ENCODE results near the gene CCDC24. TPM values are rescaled to one million over a fixed set of nuclear protein-coding genes. Genes with fewer than 3 reads are reported as not detected.

The CCDC24 gene
- total and polyA plus RNA-seq, 4 donors, result 0.92 to 4.2 (median 2.3) TPM

GRCh38 chr1:43998000-43998378, 6.6 kb downstream of the CCDC24 start:
- WGBS, result 75% methylated on average over 11 of the region's 11 CpGs
- H3K9ac ChIP-seq (ENCODE audit: low read depth in 1 of 2, low read length in 2 of 2), result no peak overlapping the region
- no peak overlapping the region for H3K27ac ChIP-seq (ENCODE audit: low read depth in 1 of 2, low read length in 2 of 2)
- no peak for DNase-seq (ENCODE audit: low spot score)
- no peaks in the 10 kb centered on the region for H3K36me3 ChIP-seq (ENCODE audit: control insufficient read depth in 4 of 4, insufficient read depth in 3 of 4, low read depth in 1 of 4, low read length in 3 of 4)
- no peaks in the 10 kb centered on the region for H3K27me3 ChIP-seq (ENCODE audit: control insufficient read depth in 4 of 4, insufficient read depth in 4 of 4, low read length in 3 of 4)
- TF ChIP-seq MAX (IDR thresholded peaks at IDR 0.05), result no peak
- TF ChIP-seq YY1 (IDR thresholded peaks at IDR 0.05), result no peak
- TF ChIP-seq, protein P1, sequence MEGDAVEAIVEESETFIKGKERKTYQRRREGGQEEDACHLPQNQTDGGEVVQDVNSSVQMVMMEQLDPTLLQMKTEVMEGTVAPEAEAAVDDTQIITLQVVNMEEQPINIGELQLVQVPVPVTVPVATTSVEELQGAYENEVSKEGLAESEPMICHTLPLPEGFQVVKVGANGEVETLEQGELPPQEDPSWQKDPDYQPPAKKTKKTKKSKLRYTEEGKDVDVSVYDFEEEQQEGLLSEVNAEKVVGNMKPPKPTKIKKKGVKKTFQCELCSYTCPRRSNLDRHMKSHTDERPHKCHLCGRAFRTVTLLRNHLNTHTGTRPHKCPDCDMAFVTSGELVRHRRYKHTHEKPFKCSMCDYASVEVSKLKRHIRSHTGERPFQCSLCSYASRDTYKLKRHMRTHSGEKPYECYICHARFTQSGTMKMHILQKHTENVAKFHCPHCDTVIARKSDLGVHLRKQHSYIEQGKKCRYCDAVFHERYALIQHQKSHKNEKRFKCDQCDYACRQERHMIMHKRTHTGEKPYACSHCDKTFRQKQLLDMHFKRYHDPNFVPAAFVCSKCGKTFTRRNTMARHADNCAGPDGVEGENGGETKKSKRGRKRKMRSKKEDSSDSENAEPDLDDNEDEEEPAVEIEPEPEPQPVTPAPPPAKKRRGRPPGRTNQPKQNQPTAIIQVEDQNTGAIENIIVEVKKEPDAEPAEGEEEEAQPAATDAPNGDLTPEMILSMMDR (IDR thresholded peaks at IDR 0.05; ENCODE audit: low read depth, low read length, missing input control), result no peak
- no peak for TF ChIP-seq FOXA2 (IDR thresholded peaks at IDR 0.05)
- TF ChIP-seq TAF1 (conservative IDR thresholded peaks at IDR 0.05), result no peak
- no peaks in the 10 kb centered on the region for H3K9me3 ChIP-seq (ENCODE audit: control insufficient read depth in 4 of 4, low read length in 3 of 4)
- no peaks in the 10 kb centered on the region for H3K4me1 ChIP-seq (ENCODE audit: control insufficient read depth in 4 of 4, insufficient read depth in 4 of 4, low read length in 3 of 4)
- H3K4me3 ChIP-seq (ENCODE audit: low read depth in 1 of 3, low read length in 3 of 3), result no peak overlapping the region

DNA sequence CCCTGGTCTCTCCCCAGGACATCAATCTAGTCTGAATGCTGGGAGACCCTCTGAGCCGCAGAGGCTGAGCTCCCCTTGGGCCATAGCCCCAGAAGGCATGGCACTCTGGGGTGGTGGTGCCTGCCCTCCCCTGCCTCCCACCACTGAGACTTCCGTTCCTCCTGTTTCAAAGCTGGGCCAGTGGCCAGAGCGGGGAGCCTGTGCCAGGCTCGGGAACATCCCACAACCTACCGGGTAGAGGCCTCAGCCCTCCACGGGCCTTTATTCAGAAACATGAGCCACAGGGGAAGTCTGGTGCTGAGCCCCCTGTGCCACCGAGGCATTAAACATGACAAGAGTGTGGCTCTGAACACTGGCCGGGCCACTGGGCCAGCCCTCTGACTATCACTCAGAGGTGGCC, 8.1 kb downstream of the CCDC24 start:
- H3K4me3 ChIP-seq (ENCODE audit: low read depth in 1 of 3, low read length in 3 of 3), result no peak overlapping the region
- no peaks in the 10 kb centered on the region for H3K36me3 ChIP-seq (ENCODE audit: control insufficient read depth in 4 of 4, insufficient read depth in 3 of 4, low read depth in 1 of 4, low read length in 3 of 4)
- H3K9me3 ChIP-seq (ENCODE audit: control insufficient read depth in 4 of 4, low read length in 3 of 4), result no peaks in the 10 kb centered on the region
- H3K27ac ChIP-seq (ENCODE audit: low read depth in 1 of 2, low read length in 2 of 2), result no peak overlapping the region
- no peaks in the 10 kb centered on the region for H3K27me3 ChIP-seq (ENCODE audit: control insufficient read depth in 4 of 4, insufficient read depth in 4 of 4, low read length in 3 of 4)
- no peak for TF ChIP-seq EGR1 (IDR thresholded peaks at IDR 0.05; ENCODE audit: low read depth in 2 of 2)
- TF ChIP-seq RXRA (IDR thresholded peaks at IDR 0.05), result no peak
- no peak for TF ChIP-seq JUND (IDR thresholded peaks at IDR 0.05)
- TF ChIP-seq HNF4A (conservative IDR thresholded peaks at IDR 0.05), result no peak
- TF ChIP-seq, protein P2, sequence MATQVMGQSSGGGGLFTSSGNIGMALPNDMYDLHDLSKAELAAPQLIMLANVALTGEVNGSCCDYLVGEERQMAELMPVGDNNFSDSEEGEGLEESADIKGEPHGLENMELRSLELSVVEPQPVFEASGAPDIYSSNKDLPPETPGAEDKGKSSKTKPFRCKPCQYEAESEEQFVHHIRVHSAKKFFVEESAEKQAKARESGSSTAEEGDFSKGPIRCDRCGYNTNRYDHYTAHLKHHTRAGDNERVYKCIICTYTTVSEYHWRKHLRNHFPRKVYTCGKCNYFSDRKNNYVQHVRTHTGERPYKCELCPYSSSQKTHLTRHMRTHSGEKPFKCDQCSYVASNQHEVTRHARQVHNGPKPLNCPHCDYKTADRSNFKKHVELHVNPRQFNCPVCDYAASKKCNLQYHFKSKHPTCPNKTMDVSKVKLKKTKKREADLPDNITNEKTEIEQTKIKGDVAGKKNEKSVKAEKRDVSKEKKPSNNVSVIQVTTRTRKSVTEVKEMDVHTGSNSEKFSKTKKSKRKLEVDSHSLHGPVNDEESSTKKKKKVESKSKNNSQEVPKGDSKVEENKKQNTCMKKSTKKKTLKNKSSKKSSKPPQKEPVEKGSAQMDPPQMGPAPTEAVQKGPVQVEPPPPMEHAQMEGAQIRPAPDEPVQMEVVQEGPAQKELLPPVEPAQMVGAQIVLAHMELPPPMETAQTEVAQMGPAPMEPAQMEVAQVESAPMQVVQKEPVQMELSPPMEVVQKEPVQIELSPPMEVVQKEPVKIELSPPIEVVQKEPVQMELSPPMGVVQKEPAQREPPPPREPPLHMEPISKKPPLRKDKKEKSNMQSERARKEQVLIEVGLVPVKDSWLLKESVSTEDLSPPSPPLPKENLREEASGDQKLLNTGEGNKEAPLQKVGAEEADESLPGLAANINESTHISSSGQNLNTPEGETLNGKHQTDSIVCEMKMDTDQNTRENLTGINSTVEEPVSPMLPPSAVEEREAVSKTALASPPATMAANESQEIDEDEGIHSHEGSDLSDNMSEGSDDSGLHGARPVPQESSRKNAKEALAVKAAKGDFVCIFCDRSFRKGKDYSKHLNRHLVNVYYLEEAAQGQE (IDR thresholded peaks at IDR 0.05), result no peak
- TF ChIP-seq FOXA2 (IDR thresholded peaks at IDR 0.05), result no peak
- no peak for TF ChIP-seq NR2F2 (IDR thresholded peaks at IDR 0.05)
- TF ChIP-seq, protein P1 (IDR thresholded peaks at IDR 0.05; ENCODE audit: low read depth, low read length, missing input control), result no peak
- TF ChIP-seq, protein P3, sequence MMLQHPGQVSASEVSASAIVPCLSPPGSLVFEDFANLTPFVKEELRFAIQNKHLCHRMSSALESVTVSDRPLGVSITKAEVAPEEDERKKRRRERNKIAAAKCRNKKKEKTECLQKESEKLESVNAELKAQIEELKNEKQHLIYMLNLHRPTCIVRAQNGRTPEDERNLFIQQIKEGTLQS (IDR thresholded peaks at IDR 0.05), result no peak
- TF ChIP-seq TAF1 (conservative IDR thresholded peaks at IDR 0.05), result no peak
- TF ChIP-seq MAX (IDR thresholded peaks at IDR 0.05), result no peak
- WGBS, result 91% methylated on average over 8 of the region's 8 CpGs
- H3K4me1 ChIP-seq (ENCODE audit: control insufficient read depth in 4 of 4, insufficient read depth in 4 of 4, low read length in 3 of 4), result no peaks in the 10 kb centered on the region
- no peak for DNase-seq (ENCODE audit: low spot score)
- H3K9ac ChIP-seq (ENCODE audit: low read depth in 1 of 2, low read length in 2 of 2), result no peak overlapping the region
